A172 (cell line): ENCODE results near the gene CHMP6. TPM values are rescaled to one million over a fixed set of nuclear protein-coding genes. Genes with fewer than 3 reads are reported as not detected.

Experiments
- DNase-seq: peaks from one replicate; pipeline ENCODE4 v3.0.0-alpha.2; 2015; ENCODE audit warnings: low spot score
- total RNA-seq: library from RNA; depleted of rRNA; stranded (reverse); fragments of >200 nt; shearing (Covaris generic); gene quantifications from 2 replicates; pipeline ENCODE4 v1.2.3, GENCODE V29; 2014

The CHMP6 gene
- total RNA-seq, 1 experiment from 2014 or later = 15.1 TPM

DNA sequence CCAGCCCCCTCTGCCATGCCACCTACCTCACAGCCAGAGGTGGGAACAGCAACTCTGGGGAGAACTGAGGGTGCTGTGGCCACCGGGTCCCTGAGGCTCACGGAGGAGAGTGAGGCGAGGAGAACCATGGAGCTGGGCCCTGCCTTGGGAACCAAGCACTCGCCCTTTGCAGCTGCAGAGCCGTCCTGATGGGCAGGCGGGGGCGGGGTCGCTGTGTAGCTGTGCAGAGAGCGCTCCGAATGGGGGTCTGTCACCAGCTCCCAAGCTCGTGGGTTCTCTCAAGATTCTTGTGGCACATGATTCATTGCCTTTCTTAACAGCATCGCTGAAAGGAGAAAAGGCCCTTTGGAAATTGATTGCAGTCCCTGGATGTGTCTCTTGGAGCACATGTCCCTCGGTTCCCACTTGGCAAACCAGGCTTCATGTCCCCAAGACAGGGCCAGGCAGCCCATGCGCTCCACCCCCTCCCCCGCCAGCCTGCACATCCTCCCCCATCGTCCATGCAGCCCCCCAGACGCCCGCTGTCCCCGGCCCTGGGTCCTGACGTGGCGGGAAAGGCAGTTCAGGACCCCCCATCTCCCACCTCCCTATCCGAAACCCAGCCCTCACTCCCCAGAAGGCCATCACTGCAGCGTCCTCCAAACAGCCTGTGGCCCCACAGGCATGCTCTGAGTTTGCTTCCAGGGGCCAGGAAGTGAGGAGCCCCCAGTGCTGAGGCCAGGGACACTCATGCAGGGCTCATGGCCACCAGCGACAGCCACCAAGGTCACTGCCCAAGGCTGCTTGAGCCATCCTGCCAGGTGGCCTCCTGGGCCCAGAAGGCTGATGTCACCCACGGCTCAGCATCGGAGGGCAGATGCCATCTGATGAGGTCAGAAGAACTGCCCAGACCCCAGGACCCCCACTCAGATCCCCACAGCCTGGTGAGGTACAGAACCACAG, 20.6 kb upstream of the CHMP6 start:
- no peak for DNase-seq

- DNase-seq = no peak
Observed at GRCh38 chr17:80971704-80972304, 19.8 kb upstream of the CHMP6 start.

GRCh38 chr17:80976701-80977100, 14.9 kb upstream of the CHMP6 start:
- no peak for DNase-seq

DNA sequence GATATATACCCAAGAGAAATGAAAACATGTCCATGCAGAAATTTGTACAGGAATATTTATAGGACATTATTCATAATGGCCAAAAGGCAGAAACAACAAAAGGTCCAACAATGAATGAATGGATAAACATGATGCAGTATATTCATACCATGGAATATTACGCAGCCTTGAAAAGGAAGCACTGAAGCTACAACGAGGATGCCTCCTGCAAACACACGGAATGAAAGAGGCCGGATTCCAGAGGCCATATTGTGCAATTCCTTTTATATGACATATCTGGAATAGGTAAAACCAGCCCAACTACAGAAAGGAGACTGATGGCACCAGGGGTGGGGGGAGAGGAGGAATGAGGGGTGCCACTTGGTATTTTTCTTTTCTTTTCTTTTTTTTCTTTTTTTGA, 14.5 kb upstream of the CHMP6 start:
- no peak for DNase-seq

DNA sequence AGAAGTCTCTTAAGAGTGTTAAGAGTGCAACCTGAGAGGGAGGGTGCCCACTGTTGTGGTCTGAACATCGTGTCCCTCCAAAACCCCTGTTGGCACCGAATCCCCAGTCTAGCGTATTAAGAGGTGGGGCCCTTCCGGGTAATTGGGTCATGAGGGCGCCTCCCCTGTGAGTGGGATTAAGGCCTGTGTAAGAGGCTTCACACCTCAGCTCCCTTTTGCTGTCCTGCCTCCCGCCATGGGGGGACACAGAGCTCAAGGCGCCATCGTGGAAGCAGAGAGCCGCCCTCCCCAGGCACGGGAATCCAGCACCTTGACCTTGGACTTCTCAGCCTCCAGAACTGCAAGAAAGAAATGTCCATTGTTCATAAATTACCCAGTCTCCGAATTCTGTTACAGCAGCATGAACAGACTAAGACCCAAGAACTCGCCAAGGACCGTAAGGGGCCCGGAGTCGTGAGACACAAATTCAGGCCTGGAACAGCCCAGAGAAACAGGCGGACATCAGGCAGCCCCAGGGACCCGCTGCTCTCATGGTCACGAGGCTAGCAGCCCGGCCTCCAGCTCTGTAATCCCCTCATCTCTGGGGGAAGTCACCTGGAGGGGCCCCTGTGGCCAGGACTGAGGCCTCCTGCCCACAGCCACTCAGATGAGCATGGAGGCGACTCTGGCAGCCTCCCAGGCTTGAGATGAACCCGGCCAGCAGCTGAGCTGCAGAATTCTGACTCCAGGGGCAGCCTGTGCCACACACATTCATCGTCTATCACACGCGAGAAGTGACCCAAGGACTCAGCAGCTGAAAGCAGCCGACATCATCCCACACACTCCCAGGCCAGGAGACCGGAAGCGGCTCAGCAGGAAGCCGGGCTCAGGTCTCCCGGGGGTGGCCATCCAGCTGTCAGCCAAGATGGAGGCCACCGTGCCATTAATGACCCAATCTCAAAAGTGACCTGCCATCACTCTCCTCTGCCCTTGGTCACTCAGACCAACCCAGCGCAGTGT, 12.8 kb upstream of the CHMP6 start:
- no peak for DNase-seq

- no peak for DNase-seq
Observed at GRCh38 chr17:80979547-80980378, 11.9 kb upstream of the CHMP6 start.

- DNase-seq = peak; percentile 49
Observed at GRCh38 chr17:80980397-80981061, 11.1 kb upstream of the CHMP6 start.

DNA sequence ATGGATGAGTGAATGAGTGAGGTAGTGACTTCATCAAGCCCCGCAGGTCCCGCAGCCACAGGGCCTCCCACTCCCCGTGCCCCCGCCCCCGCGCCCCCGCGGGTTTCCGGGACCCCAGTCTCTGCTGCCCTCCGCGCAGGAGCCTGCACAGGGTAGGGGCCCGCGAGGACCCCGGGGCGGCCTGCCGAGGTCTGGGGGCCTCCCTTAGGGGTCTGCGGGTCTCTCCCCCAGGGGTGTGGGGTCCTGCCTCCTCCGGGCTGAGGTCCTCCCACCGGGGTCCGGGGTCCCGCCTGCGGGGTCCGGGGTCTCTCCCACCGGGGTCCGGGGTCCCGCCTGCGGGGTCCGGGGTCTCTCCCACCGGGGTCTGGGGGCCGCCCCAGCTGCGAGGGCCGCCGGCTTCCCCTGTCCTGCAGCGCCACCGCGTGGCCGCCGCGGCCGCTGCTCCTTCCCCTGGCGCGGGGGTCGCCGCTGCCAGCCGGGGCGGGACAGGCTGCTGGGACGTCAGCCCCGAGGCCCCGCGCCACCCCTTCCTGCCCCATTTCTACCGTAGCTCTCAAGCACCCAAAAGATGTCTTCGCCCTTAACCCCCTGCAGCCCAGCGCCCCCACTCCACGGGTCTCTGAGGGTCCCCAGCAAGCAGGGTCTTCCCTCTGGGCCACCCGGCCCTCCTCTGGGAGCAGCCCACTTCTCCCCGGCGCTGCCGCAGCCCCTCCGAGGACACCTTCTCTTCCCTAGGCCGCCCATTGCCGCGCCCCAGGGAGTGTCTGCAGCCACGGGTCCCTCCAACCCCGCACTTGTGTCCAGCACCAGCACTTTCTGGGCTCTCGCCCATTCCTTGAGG, 10.4 kb upstream of the CHMP6 start:
- no peak for DNase-seq

DNA sequence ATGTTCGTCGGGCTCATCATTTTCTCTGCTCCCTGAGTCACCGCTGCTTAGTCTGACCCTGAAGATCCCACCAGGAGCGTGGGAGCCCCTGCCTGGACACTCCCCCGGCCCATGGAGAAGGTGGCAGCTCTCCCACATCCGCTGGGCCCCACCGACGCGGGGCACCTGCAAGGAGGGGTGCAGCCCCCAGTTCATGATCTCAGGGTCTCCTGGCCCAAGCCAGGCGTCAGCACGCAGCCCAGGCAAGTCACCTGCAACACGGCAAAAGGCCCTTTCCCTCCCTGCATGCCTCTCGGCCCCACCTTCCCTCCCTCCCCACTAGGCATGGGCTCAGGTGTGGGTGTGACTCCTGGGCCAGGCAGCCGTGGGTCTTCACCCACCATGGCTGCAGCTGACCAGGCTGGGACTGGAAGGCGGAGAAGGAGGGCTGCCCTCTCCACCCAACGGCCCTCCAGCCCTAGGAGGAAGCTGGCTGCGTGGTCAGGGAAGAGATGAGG, 9.7 kb upstream of the CHMP6 start:
- DNase-seq = no peak

DNA sequence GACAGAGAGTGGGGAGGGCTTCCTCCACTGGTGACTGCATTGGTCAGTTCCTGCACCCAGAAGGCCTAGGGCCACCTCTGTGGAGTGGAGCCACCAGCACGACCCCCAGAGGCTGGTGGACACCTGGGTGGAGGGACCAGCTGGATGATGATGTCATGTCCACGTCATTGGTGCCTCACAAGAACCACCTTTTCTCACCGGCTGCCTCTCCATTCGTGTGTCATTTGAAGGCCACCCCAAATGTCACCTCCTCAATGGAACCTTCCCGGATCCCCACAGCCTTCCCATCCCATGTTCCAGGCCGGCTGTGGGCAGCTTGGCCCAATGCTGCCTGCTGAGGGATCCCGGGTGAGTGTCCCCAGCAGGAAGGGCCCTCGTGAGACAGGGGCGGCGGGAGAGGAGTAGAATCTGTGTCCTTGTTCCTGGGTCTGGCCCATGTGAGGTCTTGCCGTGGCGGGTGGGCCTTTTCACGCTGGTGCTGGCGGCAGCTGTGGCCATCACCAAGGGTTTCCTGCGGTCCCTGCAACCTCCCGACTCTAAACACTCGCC, 9.1 kb upstream of the CHMP6 start:
- no peak for DNase-seq

DNA sequence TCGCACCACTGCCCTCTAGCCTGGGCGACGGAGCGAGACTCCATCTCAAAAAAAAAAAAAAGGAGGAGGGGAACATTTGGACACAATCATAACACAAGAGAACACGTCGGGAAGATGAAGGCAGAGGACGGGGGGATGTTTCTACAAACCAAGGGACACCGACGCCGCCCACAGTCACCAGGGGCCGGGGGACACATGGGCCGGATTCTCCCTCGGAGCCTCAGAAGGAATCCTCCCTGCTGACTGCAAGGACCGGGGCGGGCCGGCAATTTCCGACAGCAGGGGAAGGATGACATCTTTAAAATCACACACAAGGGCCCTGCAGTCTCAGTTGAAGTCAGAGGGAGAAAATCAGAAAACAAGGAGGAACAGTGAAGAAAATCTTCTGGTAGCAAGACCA, 8.1 kb upstream of the CHMP6 start:
- DNase-seq = no peak

- peak; percentile 98 for DNase-seq
Observed at GRCh38 chr17:80984749-80985148, 6.9 kb upstream of the CHMP6 start.

DNA sequence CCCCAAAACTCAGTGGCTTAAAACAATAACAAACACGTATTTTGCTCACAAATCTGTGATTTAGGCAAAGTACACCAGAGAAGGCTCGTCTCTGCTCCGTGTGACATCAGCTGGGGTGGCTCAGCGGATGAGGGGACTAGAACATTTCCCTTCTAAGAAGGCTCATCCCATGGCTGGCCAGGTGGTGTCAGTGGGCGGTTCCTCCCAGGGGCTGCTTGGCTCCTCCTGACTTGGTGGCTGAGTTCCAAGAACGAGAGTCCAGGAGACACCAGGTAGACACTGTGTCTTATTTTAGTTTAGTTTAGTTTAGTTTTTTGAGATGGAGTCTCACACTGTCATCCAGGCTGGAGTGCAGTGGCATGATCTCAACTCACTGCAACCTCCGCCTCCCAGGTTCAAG, 5.6 kb upstream of the CHMP6 start:
- no peak for DNase-seq

DNA sequence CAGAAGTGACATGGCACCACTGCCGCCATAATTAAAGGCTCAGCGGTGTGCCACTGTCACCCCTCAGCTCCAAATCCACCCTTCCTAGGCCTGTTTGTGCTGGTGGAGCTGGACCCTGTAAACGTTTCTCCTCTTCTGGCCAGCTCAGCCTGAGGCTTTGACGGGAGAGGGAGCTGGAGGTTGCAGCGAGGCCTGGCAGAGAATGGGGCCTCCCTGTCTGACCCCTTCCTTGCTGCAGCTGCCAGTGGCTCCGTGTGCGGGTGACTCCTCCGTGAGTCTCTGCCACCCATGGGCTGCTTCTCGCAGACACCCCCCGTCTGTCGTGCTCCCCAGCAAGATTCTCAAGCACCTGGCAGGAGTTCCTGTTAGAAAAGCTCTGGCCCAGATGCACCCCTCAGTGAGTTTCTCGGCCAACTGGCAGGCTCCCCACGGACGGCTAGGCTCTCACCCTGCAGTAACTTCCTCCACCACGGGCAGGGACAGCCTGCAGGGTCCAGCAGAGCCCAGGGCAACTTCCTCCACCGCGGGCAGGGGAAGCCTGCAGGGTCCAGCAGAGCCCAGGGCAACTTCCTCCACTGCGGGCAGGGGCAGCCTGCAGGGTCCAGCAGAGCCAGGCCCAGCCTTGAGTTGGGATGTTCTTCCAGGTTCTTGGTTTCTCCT, 4.7 kb upstream of the CHMP6 start:
- DNase-seq = no peak

DNA sequence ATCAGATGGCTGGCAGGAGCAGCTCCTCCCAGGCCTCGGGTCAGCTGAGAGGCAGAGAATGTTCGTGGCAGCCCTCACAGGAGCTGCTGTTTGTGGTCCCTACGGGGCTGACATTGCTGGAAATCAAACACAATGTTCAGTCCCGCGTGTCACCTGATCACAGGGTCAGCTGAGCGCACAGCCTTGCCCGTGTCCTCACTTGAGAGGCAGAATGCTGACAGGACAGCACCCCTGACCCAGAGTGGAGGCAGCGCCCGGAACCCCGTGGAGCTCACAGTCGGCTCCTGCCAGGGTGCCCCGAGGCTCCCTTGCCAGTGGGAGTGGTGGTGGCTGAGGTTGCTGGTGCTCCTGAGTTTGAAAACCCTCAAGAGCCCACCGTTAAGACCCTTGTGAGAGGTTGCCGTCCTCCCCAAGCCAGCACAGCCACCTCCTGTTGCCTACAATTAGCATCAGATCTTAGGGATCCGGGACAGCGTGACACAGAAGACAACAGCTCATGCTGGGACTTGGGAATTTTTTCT, 3.6 kb upstream of the CHMP6 start:
- no peak for DNase-seq

- no peak for DNase-seq
Observed at GRCh38 chr17:80989586-80989913, 2.1 kb upstream of the CHMP6 start.

GRCh38 chr17:80990921-80991644, 558 bp upstream of the CHMP6 start:
- DNase-seq = no peak
